GM12891 (cell line): ENCODE results near the gene MTMR12.

Source experiments
- POLR2A ChIP-seq: IDR thresholded peaks from 2 replicates; pipeline ENCODE4 v1.6.1; 2011; ENCODE audit warnings: low read depth, low read length, control low read depth
- POLR2AphosphoS5 ChIP-seq: IDR thresholded peaks from 2 replicates; pipeline ENCODE4 v1.6.1; 2011; ENCODE audit warnings: low read depth, low read length, control low read depth
- TAF1 ChIP-seq: IDR thresholded peaks from 2 replicates; pipeline ENCODE4 v1.6.1; 2011; ENCODE audit warnings: low read depth, low read length, control low read depth

DNA sequence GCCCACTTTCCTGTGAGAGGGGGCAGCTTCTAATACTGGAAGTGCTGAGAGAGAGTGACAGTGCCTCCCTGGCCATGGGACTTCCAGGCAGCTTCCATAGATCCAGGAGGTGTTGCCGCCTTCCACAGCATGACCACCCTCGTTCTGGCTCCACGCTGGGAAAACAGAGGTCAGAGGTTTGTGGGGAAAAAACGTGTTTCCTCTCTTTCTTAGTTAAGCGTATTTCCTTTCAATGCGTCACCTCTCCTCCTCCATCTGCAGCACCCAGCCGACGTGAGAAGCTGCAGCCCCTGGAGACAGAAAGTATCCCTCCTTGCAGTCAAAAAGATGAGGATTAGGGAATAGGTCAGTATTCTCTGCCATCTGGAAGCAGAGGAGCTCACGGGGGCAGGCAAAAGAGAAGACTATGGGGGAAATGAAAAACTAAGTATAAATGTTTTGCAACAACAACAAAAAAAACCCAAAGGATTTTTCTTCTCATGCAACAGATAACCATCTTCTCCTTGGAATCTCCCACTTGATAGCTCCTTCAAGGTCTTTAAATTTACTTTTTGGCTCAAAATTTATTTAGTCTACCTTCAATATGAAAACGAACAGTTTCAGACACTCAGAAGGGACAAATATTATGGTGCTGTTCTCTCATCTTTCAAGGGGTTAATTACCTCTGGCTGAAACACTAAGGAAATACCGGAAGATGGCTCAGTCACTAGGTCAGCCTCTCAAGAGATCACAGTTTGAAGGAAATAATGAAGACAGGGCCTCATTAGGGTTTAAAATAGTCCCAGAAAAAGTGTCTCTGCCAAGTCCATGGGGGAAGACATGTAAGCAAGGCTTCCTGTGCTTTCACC is 38.0 kb downstream of the MTMR12 start:
- TF ChIP-seq POLR2AphosphoS5: no peak
- no peak for TF ChIP-seq POLR2A
- TF ChIP-seq TAF1: no peak
